GM19324 (cell line): ENCODE measurements around the gene EXOC2.

Source experiments
- ATAC-seq: cut with Tn5 transposase; IDR thresholded peaks from one replicate; pipeline ENCODE4 v1.9.1; 2021; ENCODE audit warnings: mild to moderate bottlenecking, moderate library complexity; ENCODE audit not compliant: unreplicated experiment, low FRiP score

EXOC2 gene

DNA sequence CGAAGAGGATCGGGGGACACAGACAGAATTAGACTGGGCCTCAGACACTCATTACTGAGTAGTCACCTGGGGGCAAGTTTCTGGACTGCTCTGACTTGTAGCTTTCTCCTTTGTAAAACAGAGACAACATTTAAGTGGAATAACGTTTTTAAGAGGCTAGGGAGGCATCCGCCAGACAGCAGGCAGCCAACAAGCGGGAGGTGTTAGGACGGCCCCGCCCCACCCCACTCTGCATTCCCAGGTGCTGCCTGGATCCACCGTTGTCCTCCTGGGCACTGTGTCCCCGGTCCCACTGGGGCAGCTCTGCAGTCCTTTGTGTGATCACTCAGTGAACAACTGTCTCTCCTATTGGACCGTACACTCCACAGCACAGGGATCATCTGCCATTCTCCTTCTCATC lies 187.6 kb downstream of the EXOC2 start:
- ATAC-seq: no peak

DNA sequence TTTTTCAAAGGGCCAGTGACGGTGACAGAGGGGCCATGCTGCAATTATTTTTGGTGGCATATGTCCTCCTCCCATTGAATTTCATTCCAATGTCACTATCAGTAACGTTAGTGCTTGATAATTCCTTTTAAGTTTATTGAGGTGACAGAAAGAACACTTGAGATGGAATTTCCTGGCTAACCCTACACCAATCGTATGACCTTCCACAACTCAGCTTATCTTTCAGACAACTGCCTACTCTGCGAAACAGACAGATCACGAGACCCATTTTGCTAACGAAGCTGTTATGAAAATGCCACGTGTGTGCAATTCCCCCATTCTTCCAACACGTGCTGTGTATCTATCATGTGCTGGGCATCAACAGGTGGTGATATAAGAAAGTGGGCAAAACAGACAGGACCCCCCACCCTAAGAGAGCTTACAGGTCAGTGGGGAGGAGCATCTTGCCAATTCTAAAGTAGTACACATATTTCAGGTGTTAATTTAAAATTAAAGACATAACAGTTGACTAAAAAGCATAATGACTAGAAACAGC lies 188.4 kb downstream of the EXOC2 start:
- ATAC-seq: no peak

DNA sequence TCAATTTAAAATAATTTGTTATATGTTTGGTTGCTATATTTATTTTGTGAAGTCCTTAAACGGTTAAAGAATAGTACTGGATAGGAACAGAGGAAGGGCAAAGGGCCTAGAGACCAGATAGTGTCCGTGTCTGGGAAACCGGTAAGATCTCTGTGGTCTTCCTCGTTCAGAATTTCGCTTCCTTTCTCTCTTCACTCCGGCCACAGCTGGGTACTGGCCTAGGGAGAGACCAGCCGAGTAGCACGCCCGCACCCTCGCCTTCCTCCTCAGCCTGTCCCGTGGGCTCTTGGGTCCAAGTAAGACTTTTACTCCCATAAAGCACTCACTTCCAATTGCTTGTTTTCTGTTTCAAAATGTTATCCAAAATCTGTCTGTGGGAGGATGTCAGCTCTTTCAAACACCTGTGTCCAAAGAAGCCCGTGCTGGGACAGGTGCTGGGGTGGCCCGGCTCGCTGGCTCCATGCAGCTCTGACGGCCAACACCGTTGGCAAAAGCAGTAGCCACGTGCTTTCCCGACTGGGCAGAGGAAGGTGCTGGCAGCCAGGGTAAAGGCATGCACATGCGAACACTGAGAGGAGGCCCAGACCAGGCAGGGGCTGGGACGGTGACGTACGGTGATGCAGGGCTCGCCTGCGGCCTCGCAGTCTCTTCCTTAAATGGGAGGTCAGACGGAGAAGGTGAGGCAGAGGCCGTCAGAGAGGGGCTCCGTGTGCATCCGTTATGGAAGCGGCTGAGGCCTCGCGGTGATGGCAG lies 189.2 kb downstream of the EXOC2 start:
- ATAC-seq: no peak

DNA sequence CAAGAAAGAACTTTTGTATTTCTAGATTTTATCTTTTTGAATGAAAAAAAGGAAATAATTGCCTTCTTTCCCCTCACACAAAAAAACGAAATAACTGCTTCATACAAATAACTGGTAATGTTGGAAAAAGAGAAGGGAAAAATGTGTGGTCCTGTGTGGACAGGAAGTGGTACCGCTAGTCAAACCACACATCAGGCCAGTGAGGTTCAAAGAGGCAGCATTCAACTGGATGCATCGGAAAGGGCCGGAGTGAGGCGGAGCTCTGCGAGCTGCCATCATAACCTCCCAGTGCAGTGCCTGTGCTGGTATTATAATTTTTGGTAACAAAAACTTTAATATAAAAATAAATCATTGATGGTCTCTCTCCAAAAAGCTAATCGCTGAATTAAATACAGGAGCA lies 190.2 kb downstream of the EXOC2 start:
- no peak for ATAC-seq

DNA sequence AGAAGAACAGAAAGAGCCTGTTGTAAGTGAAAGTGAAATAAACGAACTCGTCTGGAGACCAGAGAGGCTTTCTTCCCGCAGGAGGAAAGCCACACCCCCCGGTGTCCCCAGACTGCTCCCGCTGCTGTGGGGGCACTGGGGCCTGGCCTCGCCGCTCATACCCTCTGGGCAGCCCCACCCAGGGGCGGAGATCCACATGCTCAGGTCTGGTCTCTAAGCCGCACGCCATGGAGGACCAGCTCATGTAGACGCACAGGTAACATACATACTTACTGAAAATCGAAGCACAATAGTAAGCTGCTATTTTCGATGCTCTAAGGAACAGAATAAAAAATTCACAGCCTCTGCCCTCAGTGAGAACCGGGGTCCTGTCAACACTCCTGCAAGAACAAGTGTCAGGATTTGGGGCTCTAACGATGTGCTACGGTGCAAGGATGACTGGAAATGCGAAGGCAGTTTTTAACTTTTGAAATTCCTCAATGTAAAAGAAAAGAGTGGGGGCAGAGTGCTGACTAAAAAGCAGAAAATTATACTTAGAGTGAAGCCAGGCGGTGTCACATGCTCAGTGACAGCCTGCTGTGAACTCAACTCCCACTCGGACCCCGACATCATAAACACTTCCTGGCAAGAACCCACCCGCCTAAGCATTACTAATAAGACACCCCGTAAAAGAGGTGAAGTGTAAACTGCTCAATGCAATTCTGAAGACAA lies 190.9 kb downstream of the EXOC2 start:
- no peak for ATAC-seq

DNA sequence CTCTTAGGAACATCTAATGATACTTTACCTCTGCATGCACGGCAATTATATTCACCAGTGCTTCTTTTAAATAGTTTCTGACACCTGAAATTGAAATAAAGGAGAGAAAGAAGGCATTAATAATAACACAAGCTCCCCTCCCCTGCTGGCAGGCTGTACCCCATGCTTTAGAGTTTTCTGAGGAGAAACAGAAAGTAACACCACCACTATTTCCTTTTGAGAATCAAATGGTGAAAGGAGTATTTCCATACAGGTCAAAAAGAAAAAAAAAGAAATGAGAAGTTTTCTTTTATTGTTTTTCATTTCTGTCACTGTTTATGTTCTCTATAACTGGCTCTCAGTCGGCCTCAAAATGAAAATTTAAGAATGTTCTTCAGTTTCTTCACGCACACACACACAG lies 193.3 kb downstream of the EXOC2 start:
- ATAC-seq: no peak

DNA sequence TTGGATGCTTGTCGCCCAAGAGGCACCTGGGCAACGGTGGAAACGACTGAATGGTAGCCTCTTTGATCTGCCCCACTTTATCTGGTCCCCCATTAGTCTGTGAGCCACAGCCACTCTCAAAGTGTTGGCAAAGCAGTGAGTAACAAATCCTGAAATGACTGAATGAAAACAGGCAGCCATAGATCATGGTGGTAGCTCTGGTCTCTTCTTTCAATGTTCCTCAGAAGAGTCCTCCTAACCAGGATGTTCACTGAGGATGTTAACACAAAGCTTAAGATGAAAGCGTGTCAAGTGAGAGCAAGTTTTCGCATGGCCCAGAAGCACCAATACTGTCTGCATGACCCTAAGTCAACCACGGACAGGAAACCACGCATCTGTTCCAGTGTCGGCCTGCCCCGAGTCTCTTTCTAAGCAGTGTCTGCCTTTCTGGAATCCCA lies 194.1 kb downstream of the EXOC2 start:
- ATAC-seq: peak; percentile 47

DNA sequence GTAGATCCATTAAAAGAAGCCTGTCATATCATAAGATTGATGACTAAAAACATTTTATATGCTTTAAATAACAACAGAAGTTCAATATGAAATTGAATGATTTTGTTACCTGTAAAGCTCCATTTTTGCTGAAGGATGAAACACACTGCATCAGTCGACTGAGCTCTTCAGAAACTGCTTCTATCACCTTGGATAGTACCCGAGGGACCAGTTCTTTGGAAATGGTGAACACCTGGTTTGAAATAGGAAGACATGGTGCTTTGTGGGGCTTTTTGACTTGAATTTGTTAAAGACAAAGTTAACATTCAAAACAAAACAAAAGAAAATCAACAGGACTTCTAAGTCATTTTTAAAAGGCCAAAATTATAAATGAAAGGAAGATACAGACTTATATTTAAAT lies 195.7 kb downstream of the EXOC2 start:
- no peak for ATAC-seq

DNA sequence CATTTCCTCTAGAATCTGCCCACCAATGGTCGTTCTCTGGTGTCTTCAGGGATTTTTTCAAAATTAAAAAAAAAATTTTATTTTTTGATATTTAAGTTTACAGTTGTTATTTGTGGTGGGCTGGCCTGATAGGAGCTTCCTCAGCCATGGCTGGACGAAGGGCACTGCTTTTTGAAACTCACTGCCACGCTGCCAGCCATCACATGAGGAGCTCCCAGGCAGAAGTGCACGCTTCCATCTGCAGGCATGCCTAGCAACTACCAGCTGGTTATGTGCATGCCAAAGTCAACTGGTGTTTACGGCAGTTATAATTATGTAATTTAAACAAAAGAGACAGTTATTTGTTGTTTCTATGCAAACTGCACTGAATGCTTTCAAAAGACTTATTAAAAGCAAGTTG lies 196.3 kb downstream of the EXOC2 start:
- no peak for ATAC-seq

DNA sequence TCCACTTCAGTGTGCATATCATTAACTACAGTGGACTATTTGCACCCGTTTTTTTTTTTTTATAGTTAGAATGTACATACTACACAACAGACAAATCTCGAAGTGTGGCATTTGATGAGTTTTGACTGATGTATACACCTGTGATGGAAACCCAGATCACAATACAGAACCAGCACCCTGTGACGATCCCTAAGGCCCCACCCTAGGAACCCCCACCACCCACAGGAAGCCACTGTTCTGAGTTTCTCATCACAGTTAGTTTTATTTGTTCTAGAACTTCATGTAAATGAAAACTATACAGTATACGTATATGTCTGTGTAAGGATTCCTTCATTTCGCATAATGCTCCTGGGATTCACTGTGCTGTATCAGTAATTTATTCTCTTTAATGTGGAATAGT lies 198.5 kb downstream of the EXOC2 start:
- no peak for ATAC-seq

DNA sequence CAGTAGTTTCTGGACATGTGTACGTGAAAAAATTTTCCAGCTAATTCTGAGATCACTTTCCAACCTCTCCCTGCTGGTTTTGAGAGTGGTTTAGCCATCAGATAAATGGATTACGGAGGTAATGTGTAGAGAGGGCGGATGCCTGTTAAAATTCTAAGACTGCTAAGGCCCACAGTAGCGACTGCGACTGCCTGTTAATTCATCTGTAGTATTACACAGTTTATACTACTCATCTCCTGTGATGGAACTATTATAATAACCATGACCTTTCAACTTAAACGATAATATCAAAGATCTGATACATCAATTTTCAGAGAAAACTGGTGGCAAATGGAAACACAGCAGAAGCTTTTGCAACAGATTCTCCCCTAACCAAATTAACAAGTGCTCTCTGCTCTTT lies 199.1 kb downstream of the EXOC2 start:
- no peak for ATAC-seq

DNA sequence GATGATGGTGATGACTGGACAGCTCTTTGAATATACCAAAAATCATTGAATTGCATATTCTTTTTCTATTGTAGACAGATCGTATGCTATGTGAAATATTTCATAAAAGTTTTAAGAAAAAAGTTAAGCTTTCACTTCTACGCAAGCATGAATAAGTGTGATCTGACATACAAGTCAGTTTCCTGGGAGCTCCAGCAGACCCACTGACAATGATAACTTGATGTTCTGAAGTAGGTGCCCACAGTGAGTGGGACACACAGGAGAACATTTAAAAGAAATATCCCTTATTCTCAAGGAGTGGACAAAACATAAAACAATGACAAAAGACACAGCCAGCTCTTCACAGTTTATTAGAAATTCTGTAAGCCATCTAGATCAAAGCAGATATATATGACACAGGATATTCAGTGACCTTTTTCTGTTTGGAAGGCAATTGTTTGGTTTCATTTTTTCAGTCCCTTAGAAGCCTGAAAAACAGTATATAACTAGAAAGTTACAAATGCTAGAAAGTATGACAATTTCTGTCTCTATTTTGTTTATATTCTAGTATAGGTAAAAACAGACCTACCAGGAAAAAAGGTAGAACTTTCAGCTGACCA lies 200.0 kb downstream of the EXOC2 start:
- ATAC-seq: no peak

DNA sequence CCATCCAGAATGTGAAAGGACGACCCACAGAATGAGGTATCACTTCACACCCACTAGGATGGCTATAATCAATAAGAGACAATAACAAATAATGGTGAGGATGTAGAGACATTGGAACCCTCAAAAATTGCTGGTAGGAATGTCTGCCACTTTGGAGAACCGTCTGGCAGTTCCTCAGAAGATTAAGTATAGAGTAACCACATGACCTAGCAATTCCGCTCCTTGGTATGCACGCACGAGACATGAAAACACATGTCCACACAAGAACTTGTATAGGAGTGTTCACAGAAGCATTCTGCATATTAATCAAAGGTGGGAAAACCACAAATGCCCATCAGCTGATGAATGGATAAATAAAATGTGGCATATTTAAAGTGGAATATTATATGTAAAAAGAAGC lies 200.8 kb downstream of the EXOC2 start:
- ATAC-seq: no peak

DNA sequence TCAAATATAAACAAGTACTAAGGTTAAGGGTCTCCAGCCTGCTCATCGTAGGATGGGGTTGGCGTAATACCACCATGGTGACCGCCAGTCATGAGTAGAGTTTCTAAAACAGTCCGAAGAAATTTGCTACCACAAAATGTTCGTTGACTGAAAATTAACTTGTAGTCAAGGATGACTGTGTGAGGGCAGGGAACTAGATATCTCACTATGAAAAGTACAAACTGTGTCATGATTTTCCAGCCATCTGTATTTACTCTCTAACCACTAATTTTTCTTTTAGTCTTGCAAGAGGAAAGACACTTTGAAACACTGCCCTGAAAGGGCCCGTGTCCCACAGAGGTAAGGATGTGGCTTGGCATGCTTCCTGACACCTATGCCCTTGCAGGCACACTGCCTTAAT lies 201.7 kb downstream of the EXOC2 start:
- ATAC-seq: no peak

DNA sequence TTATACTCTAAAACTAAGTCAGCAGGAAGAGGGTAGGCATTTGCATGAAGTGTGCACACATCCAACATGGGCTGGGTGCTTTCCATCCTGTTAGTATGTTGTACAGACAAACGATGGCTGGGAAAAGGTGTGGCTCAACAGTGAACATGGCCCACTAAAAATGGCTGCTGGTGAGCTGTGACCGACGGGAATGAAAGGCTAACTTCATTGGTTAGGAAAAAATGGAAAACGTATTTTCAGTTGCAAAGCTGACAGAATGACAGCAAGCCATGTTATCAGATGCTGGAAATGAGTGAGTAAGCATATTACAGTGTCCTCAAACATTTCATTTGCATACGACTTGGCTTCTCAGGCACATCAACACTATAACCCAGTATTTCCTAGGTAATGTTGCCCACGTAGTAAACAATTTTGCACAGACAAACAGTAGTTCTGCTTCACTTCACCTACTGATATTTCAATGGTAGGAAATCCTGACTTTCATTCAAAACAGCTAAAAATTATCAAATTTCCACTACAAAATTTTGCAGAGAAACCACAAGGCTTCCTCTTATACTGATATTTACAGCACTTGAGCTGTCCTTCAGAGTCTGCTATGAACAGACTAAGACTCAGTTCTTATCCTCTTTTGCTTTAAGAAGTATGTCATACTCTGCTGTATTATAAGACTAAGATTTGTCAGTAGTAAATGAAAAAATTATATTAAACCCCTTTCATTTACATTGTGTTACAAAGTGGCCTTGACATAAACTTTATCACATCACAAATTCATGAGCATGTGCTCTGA lies 202.5 kb downstream of the EXOC2 start:
- ATAC-seq: no peak

DNA sequence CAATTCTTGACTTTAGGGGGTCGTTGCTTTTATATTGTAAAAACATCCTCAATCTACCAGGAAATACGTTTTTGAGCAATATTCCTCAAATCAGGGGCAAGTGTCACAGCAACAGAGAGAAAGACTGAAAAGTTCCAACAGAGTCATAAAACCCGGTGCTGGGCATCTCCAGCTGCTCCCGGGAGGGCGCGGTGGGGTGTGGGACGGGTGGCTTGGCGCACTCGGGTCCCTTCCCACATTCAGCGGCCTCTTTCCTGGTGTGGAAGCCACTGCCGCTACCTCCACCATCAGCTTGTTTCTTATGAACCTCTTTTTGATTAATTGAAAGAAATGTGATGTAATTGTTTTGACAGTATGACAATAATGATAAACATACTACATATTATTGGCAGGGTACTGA lies 203.2 kb downstream of the EXOC2 start:
- ATAC-seq: no peak

DNA sequence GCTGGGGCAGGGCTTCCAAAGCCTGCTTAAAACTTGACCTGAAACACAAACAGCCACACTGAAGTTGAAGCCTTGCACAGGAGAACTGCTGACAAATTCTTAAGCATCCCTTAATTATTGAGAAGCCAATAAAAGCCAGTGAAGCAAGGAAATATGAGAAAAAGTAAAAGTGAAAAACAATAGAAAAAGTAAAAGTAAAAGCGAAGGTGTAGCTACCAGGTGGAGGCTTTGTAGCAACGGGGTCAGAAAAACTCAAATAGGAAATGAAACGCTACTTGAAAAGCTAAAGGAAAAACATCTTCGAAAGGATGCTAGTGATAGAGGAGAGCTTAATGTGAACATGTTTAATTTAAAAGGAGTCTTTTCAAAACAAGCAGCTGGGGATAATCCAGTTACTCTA lies 203.9 kb downstream of the EXOC2 start:
- no peak for ATAC-seq

DNA sequence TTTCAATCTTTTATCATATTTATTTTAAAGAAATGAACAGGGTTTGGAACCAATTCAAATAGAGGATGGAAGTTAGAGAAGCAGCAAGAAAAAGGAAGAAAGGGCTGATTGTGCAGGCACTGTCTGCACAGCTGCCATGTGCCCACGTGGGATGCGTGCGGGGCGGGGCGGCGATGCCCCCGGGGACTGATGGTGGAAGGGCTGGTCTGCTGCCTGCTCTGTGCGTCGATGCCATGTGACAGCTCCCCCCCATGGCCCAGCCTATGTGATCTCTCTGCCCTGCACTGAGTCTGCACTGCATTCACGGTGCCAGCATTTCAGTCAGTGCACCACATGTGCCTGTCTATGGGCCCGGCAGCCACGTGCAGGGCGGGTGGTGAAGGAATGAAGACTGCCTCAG lies 205.0 kb downstream of the EXOC2 start:
- ATAC-seq: no peak

DNA sequence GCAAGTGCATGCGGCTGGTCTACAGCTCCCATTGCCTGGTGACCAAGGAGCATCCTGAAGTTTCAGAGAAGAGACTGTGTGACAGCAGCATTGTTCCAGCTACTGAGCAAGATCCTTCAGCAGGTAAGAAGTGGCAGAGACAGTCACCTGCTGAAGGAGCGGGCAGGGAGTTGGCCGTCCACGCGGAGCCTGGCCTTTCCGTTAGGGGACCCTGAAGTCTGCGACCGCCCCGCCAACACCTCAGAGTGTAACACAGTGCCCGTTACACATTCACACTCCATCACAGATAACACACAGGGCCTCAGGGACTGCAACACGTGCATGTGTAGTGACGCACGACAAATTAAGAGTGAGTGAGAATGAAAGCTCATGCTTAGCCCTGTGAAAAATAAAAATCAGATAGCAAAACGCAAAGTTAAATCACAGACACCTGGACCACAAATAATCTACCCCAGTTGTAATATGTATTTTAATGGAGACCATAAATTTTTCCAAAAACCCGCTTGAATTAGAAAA lies 207.2 kb downstream of the EXOC2 start:
- ATAC-seq: no peak

DNA sequence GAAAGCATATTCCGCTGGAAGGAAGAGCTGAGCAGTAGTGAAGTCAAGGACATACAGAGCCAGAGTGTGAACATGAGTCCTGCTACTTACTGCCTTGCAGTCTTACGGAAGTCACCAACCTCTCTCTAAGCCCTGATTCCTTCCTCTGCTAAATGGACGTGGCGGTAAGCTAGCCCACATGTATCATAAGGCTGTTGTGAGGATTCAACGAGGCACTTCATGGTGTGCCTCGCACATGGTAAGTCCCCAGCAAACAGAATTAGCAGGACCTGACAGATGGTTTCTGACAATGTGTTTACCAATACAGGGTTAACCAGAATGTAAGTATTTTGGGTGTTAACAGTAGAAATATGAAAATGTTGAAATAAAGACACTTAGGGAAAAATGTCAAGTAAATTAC lies 208.2 kb downstream of the EXOC2 start:
- ATAC-seq: no peak
